ENCODE data around the gene PCDH8. TPM values are rescaled to one million over a fixed set of nuclear protein-coding genes. Genes with fewer than 3 reads are reported as not detected.

Gene PCDH8
- total RNA-seq, 6 experiments from 2014 or later, result not detected

DNA sequence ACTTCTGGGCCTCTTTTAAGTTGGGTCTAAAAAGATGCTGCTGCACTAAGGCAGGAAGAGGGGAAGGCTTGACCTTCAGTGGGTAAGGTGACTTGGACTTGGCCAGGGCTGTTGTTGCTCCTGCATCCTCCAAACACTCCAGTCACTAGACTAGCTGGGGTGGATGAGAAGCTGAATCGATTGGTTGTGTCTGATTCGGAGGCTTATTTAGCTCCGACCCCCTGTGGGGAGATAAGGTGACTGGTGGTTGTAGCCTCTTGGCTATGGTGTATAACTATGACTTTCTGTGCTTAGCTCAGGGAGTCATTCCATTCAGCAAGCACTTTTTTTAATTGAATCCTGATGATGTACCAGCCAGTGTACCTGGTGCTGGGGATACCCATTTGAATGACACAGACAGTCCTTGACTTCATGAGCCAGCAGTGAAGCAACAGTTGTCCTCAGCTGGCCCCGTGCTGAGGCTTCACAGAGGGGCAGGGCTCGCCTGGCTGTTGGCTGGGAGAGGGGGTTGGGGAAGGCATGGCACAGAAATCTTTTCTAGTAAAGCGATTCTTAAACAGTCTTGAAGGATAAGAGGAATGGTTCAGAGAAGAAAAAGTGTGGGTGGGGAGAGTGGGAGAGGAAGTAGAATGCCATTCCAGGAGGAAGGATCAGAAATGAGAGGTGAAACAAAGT, 9.9 kb downstream of the PCDH8 start:
- no peaks in the 10 kb centered on the region for H3K36me3 Mint-ChIP-seq (ENCODE audit: low read depth)
- peaks cover 5% of the 10 kb centered on the region for H3K9me3 Mint-ChIP-seq

GRCh38 chr13:52837850-52838249, 10.6 kb downstream of the PCDH8 start:
- no peak for DNase-seq
- H3K9me3 Mint-ChIP-seq, result peaks cover 5% of the 10 kb centered on the region
- no peaks in the 10 kb centered on the region; the same call in none of the 2 replicates for H3K27me3 Mint-ChIP-seq (ENCODE audit: insufficient read depth)
- H3K4me1 Mint-ChIP-seq (ENCODE audit: low read depth), result no peaks in the 10 kb centered on the region
- H3K4me3 Mint-ChIP-seq, result no peak overlapping the region
- H3K36me3 Mint-ChIP-seq (ENCODE audit: low read depth), result no peaks in the 10 kb centered on the region
- TF ChIP-seq CTCF (IDR thresholded peaks at IDR 0.05), result no peak
- H3K27ac Mint-ChIP-seq, result no peak overlapping the region

More for the DNA sequence above, 9.9 kb downstream of the PCDH8 start:
- TF ChIP-seq CTCF (IDR thresholded peaks at IDR 0.05), result no peak
- Mint-ChIP-seq H3K4me3 (no peak overlapping the region), H3K27me3 (ENCODE audit: insufficient read depth) (no peaks in the 10 kb centered on the region; the same call in none of the 2 replicates), H3K27ac (no peak overlapping the region), H3K4me1 (ENCODE audit: low read depth) (no peaks in the 10 kb centered on the region)
- no peak for DNase-seq

DNA sequence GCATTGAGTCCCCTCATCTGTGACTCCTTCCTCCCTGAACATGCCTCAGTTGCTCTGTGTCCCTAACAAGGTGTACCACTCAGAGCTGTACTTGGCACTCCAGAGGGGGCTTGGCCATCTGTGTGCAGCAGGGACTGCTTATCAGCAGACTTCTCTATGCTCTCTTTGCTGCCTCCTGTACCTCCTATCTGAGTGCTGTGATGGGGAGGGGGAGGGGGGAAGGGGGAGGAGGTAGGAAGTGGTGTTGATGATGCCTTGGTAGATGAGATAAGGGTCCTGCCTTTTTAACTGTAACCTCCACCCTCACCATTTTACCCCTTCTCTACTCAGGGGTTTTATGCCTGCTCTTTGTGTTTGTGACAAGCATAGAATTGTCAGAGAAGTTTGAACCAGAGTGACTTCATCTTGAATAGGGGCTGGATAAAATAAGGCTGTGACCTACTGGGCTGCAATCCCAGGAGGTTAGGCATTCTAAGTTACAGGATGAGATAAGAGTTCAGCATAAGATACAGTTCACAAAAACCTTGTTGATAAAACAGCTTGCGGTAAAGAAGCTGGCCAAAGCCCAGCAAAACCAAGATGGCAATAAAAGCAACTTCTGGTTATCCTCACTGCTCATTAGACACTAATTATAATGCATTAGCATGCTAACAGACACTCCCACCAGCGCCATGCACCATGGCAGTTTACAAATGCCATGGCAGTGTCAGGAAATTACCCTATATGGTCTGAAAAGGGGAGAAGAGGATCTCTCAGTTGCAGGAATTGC, 13.2 kb downstream of the PCDH8 start:
- Mint-ChIP-seq H3K36me3 (ENCODE audit: low read depth) (no peaks in the 10 kb centered on the region), H3K4me3 (no peak overlapping the region), H3K4me1 (ENCODE audit: low read depth) (peaks cover 8% of the 10 kb centered on the region), H3K9me3 (peaks cover 5% of the 10 kb centered on the region), H3K27ac (no peak overlapping the region), H3K27me3 (ENCODE audit: insufficient read depth) (no peaks in the 10 kb centered on the region; the same call in none of the 2 replicates)
- no peak for TF ChIP-seq CTCF (IDR thresholded peaks at IDR 0.05)
- no peak for DNase-seq

- Mint-ChIP-seq H3K27me3 (ENCODE audit: insufficient read depth) (no peaks in the 10 kb centered on the region; the same call in none of the 2 replicates), H3K4me1 (ENCODE audit: low read depth) (peaks cover 8% of the 10 kb centered on the region), H3K36me3 (ENCODE audit: low read depth) (no peaks in the 10 kb centered on the region), H3K4me3 (no peak overlapping the region), H3K27ac (no peak overlapping the region), H3K9me3 (no peaks in the 10 kb centered on the region; the same call in 1 of the 2 replicates)
- no peak for DNase-seq
- no peak for TF ChIP-seq CTCF (IDR thresholded peaks at IDR 0.05)
These were observed 15.1 kb downstream of the PCDH8 start for GRCh38 chr13:52833296-52833875.

DNA sequence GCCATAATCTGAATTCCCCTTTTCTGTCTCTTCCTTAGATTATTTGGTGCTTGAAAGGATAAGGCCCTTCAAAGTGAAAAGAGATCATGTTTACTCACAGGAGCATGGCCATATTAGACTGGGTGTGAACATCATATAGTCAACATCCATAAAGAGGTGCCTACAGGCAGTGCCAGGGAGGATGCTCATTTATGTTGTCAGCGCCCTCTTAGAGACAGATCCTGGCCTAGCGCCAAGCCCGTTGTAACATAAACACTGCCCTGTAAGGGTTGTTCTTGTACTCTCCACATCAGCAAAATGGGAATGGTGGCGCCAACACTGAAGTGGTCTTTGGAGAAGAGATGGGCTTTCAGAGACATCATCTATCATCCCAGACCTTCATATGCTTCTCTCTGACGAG, 16.1 kb downstream of the PCDH8 start:
- no peak for DNase-seq
- H3K36me3 Mint-ChIP-seq (ENCODE audit: low read depth), result no peaks in the 10 kb centered on the region
- H3K4me1 Mint-ChIP-seq (ENCODE audit: low read depth), result peaks cover 8% of the 10 kb centered on the region
- no peaks in the 10 kb centered on the region for H3K9me3 Mint-ChIP-seq
- no peak for TF ChIP-seq CTCF (IDR thresholded peaks at IDR 0.05)
- H3K27ac Mint-ChIP-seq, result no peak overlapping the region
- H3K4me3 Mint-ChIP-seq, result no peak overlapping the region
- H3K27me3 Mint-ChIP-seq (ENCODE audit: insufficient read depth), result no peaks in the 10 kb centered on the region; the same call in 1 of the 2 replicates

Data from HFFc6 (cell line).